Psoas muscle (tissue), 8 donors: ENCODE results near the gene TFPI. TPM values are rescaled to one million over a fixed set of nuclear protein-coding genes. Genes with fewer than 3 reads are reported as not detected.

Experiments used
- ATAC-seq, 4 donors: fragments of 200-7000 bp; cut with Tn5 transposase; one replicate each; pipeline ENCODE4 v1.9.1; 2020; ENCODE audit warnings: moderate library complexity in 3 of 4, mild to moderate bottlenecking in 2 of 4
- DNase-seq, 2 donors: peaks; one replicate each; pipeline ENCODE4 v3.0.0-alpha.2; 2020
- H3K27ac ChIP-seq: fragments of 200-600 bp; one replicate; pipeline ENCODE4 v1.8.0; 2022
- H3K27me3 ChIP-seq, 3 donors: fragments of 200-600 bp in 1 of 3; one replicate each; pipeline versions ENCODE4 v1.6.1 to v1.8.0; 2013 to 2022; ENCODE audit warnings: low read length in 2 of 3, mild to moderate bottlenecking in 2 of 3, moderate library complexity in 1 of 3; ENCODE audit not compliant: insufficient read depth in 3 of 3
- H3K36me3 ChIP-seq, 2 donors: fragments of 200-600 bp in 1 of 2; one replicate each; pipeline versions ENCODE4 v1.6.1 to v1.8.0; 2013 to 2022; ENCODE audit warnings: low read depth in 1 of 2, mild to moderate bottlenecking in 1 of 2, moderate library complexity in 1 of 2; ENCODE audit not compliant: insufficient read depth in 1 of 2
- H3K4me1 ChIP-seq: fragments of 200-600 bp; one replicate; pipeline ENCODE4 v1.8.0; 2022
- H3K4me3 ChIP-seq: fragments of 200-600 bp; one replicate; pipeline ENCODE4 v1.8.0; 2022; ENCODE audit warnings: mild to moderate bottlenecking
- H3K9me3 ChIP-seq: fragments of 200-600 bp; one replicate; pipeline ENCODE4 v1.8.0; 2022
- WGBS, 3 donors: extraction: QIAGEN DNeasy Blood & Tissue Kit; methylation state at CpG; one replicate each; pipeline versions ENCODE4 v1.1.6 to v1.1.7; 2013; 5-methylcytosine and 5-hydroxymethylcytosine counted together
- intact Hi-C, 2 donors: fragments of 100-400 bp; cut with DNase I; formaldehyde crosslinking; loops; one replicate each; pipeline versions ENCODE4 v1.11.0 to v1.14.2; 2022
- polyA plus RNA-seq, 3 donors: library from polyadenylated mRNA; stranded (reverse); fragments of 200-250 nt; gene quantifications; one replicate each; pipeline ENCODE4 v1.2.3, GENCODE V29; 2013
- total RNA-seq, 4 donors: library from RNA; stranded (reverse); fragmentation: NEBNext Ultra II Directional in 2 of 4; extraction: Animal tissue kit (Norgen Biotek cat#: 25700) in 2 of 4; gene quantifications; one replicate each; pipeline versions ENCODE4 v1.2.1 to v1.2.4, GENCODE V29; 2021 to 2023
- TF ChIP-seq, protein P1 (sequence below): fragments of 200-600 bp; IDR thresholded peaks from one replicate; pipeline ENCODE4 v1.8.0; 2022; ENCODE audit warnings: antibody characterized with exemption
- donor health status: healthy with polysubstance abuse.
- donor health status: DM: no; HTN: no; CAD: no; lungs with moderate emphysema.
- donor health status: Bipolar disorder and iron deficiency.
- donor health status: healthy.
- donor health status: DM: yes; HTN: yes; CAD: no.
- donor health status: DM: no; HTN: no; CAD: no.
- donor health status: DM: no; HTN: no; CAD: no.
- donor health status: DM: yes; HTN: yes; CAD: no.

The TFPI gene
- total and polyA plus RNA-seq, 7 donors = 15.0 to 96.0 (median 42.6) TPM

DNA sequence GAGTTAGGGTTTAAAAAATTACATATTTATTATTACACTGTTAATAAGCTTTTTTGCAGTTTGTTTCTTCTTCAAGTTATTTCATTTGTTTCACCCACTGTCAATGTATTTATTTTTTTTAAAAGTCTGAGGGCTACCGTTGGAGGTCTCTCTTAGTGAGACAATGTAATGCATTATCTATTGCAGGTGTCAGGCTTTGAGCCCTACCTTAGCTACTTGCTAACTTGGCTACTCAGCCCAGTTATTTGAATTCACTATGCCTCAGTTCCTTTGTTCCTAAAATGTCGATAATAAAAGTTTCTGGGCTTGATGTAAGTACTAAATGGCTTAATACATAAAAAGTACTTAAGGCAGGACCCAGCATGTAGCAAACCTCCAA lies 458 bp upstream of the TFPI start:
- no peak for DNase-seq
- WGBS, 3 donors = 32 to 45% (median 37%) methylated on average over 2 of the region's 2 CpGs
- H3K27ac ChIP-seq = peak overlapping the region; percentile 80

GRCh38 chr2:187552828-187553681 lies 1.2 kb downstream of the TFPI start:
- Histone ChIP-seq H3K27me3 (no peaks in the 10 kb centered on the region), H3K4me1 (peaks cover 17% of the 10 kb centered on the region), H3K27ac (peak overlapping the region; percentile 80), H3K9me3 (no peaks in the 10 kb centered on the region), H3K4me3 (peak overlapping the region; percentile 72), H3K36me3 (peaks cover 0 to 2% of the 10 kb centered on the region in 2 donors)
- DNase-seq = no peak
- TF ChIP-seq, protein P1, sequence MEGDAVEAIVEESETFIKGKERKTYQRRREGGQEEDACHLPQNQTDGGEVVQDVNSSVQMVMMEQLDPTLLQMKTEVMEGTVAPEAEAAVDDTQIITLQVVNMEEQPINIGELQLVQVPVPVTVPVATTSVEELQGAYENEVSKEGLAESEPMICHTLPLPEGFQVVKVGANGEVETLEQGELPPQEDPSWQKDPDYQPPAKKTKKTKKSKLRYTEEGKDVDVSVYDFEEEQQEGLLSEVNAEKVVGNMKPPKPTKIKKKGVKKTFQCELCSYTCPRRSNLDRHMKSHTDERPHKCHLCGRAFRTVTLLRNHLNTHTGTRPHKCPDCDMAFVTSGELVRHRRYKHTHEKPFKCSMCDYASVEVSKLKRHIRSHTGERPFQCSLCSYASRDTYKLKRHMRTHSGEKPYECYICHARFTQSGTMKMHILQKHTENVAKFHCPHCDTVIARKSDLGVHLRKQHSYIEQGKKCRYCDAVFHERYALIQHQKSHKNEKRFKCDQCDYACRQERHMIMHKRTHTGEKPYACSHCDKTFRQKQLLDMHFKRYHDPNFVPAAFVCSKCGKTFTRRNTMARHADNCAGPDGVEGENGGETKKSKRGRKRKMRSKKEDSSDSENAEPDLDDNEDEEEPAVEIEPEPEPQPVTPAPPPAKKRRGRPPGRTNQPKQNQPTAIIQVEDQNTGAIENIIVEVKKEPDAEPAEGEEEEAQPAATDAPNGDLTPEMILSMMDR = no peak
- ATAC-seq = peak; percentile 58 to 77 (median 64)
- WGBS, 3 donors = 27 to 38% (median 30%) methylated on average over 2 of the region's 2 CpGs
- intact Hi-C loops = no loop called here

More for the DNA sequence above, 458 bp upstream of the TFPI start:
- no peaks in the 10 kb centered on the region for H3K9me3 ChIP-seq
- H3K27me3 ChIP-seq = no peaks in the 10 kb centered on the region
- H3K4me1 ChIP-seq = peaks cover under 1% of the 10 kb centered on the region
- intact Hi-C loops = no loop called here
- no peak for ATAC-seq
- peaks cover 0 to 2% of the 10 kb centered on the region in 2 donors for H3K36me3 ChIP-seq
- peak overlapping the region; percentile 72 for H3K4me3 ChIP-seq
- TF ChIP-seq, protein P1 = no peak

DNA sequence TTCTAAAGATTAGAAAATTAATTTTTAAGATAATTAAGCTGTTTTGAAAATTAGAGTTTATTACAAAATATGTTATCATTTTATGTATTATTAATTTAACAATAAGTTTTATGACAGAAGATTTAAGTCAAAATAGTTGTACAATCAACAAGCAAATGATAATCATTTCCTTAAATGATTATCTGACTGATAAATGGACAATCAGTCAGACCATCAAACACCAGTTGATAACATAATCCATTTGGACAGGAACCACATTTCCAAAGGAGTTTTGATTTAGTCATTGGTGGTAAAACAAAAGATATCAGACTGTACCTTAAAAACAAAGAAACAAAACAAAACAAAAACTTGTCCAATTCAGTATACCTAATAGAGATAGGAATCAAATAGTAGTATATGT lies 1.9 kb downstream of the TFPI start:
- Histone ChIP-seq H3K9me3 (no peaks in the 10 kb centered on the region), H3K27ac (peak overlapping the region; percentile 80), H3K36me3 (peaks cover 0 to 2% of the 10 kb centered on the region in 2 donors), H3K4me3 (peak overlapping the region; percentile 72), H3K27me3 (no peaks in the 10 kb centered on the region), H3K4me1 (peaks cover 19% of the 10 kb centered on the region)
- DNase-seq (no peak), ATAC-seq (no peak)
- intact Hi-C loops = no loop called here
- TF ChIP-seq, protein P1 = no peak

DNA sequence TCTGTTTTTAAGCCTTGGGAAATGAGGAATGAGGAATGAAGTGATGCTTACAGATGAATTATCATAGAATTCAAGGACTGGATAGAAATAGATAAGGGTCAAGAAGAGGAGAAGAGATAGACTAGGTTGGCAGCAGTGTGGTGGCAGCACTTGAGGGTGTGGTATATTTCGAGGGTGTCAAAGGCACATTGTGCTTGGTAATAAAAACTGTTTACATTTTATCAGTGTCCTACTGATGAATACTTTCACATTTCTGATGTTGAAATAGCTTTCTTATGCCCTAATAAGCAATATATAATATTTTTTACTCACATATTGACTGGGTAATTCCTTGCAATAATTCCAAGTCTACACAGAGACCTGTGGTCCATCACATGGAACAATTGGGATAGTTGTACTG lies 3.4 kb downstream of the TFPI start:
- DNase-seq (no peak), ATAC-seq (no peak)
- Histone ChIP-seq H3K36me3 (peaks cover 0 to 2% of the 10 kb centered on the region in 2 donors), H3K27ac (peak overlapping the region; percentile 67), H3K9me3 (no peaks in the 10 kb centered on the region), H3K4me1 (peaks cover 34% of the 10 kb centered on the region), H3K27me3 (no peaks in the 10 kb centered on the region), H3K4me3 (peak overlapping the region; percentile 72)
- intact Hi-C loops = no loop called here
- WGBS, 3 donors = 63 to 76% (median 75%) methylated on average over 1 of the region's 1 CpG
- TF ChIP-seq, protein P1 = no peak
